A549 (cell line): ENCODE data around the gene NEGR1.

Source experiments
- HOXA7 ChIP-seq: fragments of 250-450 bp; sonication (Bioruptor Pico); IDR thresholded peaks from 2 replicates; pipeline ENCODE4 v1.5.0; 2020; ENCODE audit warnings: mild to moderate bottlenecking, moderate library complexity
- KDM1A ChIP-seq: fragments of 200-600 bp; sonication (generic); IDR thresholded peaks from 2 replicates; pipeline ENCODE4 v1.6.1; 2016; ENCODE audit warnings: low read depth, mild to moderate bottlenecking
- MYC ChIP-seq: IDR thresholded peaks from 2 replicates; pipeline ENCODE4 v1.6.1; 2012; ENCODE audit warnings: mild to moderate bottlenecking, inconsistent platforms, low read length, improper control_type of control experiment, borderline replicate concordance
- PHF8 ChIP-seq: fragments of 200-600 bp; sonication (generic); IDR thresholded peaks from 2 replicates; pipeline ENCODE4 v1.6.1; 2016; ENCODE audit warnings: low read depth, mild to moderate bottlenecking, antibody characterized with exemption, moderate library complexity, borderline replicate concordance
- POLR2A ChIP-seq: IDR thresholded peaks from 2 replicates; pipeline ENCODE4 v1.6.1; 2012; ENCODE audit warnings: mild to moderate bottlenecking, low read length
- RAD21 ChIP-seq, 2 experiments: fragments of >200 bp in 1 of 2; sonication (Bioruptor Twin) in 1 of 2; formaldehyde crosslinking in 1 of 2; IDR thresholded peaks in 1 of 2; conservative IDR thresholded peaks in 1 of 2; 2 replicates in 1 of 2; 3 replicates in 1 of 2; pipeline ENCODE4 v1.6.1; 2012 to 2018; ENCODE audit warnings: inconsistent platforms in 1 of 2
- RNF2 ChIP-seq: fragments of 200-600 bp; sonication (generic); IDR thresholded peaks from 2 replicates; pipeline ENCODE4 v1.6.1; 2016; ENCODE audit warnings: low read depth, mild to moderate bottlenecking, antibody characterized with exemption, moderate library complexity, borderline replicate concordance
- TF ChIP-seq, protein P1 (sequence below): fragments of >200 bp; sonication (Bioruptor Twin); formaldehyde crosslinking; IDR thresholded peaks from 3 replicates; pipeline ENCODE4 v1.5.1; 2016
- TF ChIP-seq, protein P2 (sequence below): fragments of 200-600 bp; sonication (generic); IDR thresholded peaks from 2 replicates; pipeline ENCODE4 v1.6.1; 2016; ENCODE audit warnings: antibody characterized with exemption, mild to moderate bottlenecking, moderate library complexity

DNA sequence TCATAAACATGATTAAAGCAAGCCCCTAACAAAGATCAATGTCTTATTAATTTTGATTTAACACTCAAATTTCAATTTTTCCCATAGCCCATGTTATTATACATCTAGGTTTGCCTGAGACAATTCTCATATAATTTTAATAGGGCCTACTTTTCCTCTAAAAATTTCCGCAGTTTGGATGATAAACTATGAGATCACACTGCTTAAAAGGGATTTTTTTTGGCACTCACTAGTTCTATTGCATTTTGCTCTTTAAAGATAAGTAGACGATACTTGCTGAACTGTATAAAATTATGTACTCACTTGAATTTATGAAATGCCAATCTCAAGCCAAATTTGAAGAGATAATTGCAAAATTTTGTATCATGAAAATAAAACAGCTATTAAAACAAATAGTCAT, 721.1 kb downstream of the NEGR1 start:
- TF ChIP-seq KDM1A: no peak
- TF ChIP-seq PHF8: no peak
- TF ChIP-seq RAD21 (conservative IDR thresholded peaks at IDR 0.05 in 1 of 2, IDR thresholded peaks at IDR 0.05 in 1 of 2): no peak
- TF ChIP-seq, protein P1, sequence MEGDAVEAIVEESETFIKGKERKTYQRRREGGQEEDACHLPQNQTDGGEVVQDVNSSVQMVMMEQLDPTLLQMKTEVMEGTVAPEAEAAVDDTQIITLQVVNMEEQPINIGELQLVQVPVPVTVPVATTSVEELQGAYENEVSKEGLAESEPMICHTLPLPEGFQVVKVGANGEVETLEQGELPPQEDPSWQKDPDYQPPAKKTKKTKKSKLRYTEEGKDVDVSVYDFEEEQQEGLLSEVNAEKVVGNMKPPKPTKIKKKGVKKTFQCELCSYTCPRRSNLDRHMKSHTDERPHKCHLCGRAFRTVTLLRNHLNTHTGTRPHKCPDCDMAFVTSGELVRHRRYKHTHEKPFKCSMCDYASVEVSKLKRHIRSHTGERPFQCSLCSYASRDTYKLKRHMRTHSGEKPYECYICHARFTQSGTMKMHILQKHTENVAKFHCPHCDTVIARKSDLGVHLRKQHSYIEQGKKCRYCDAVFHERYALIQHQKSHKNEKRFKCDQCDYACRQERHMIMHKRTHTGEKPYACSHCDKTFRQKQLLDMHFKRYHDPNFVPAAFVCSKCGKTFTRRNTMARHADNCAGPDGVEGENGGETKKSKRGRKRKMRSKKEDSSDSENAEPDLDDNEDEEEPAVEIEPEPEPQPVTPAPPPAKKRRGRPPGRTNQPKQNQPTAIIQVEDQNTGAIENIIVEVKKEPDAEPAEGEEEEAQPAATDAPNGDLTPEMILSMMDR: no peak
- TF ChIP-seq, protein P2, sequence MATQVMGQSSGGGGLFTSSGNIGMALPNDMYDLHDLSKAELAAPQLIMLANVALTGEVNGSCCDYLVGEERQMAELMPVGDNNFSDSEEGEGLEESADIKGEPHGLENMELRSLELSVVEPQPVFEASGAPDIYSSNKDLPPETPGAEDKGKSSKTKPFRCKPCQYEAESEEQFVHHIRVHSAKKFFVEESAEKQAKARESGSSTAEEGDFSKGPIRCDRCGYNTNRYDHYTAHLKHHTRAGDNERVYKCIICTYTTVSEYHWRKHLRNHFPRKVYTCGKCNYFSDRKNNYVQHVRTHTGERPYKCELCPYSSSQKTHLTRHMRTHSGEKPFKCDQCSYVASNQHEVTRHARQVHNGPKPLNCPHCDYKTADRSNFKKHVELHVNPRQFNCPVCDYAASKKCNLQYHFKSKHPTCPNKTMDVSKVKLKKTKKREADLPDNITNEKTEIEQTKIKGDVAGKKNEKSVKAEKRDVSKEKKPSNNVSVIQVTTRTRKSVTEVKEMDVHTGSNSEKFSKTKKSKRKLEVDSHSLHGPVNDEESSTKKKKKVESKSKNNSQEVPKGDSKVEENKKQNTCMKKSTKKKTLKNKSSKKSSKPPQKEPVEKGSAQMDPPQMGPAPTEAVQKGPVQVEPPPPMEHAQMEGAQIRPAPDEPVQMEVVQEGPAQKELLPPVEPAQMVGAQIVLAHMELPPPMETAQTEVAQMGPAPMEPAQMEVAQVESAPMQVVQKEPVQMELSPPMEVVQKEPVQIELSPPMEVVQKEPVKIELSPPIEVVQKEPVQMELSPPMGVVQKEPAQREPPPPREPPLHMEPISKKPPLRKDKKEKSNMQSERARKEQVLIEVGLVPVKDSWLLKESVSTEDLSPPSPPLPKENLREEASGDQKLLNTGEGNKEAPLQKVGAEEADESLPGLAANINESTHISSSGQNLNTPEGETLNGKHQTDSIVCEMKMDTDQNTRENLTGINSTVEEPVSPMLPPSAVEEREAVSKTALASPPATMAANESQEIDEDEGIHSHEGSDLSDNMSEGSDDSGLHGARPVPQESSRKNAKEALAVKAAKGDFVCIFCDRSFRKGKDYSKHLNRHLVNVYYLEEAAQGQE: no peak
- TF ChIP-seq POLR2A: no peak
- no peak for TF ChIP-seq MYC
- no peak for TF ChIP-seq RNF2
- no peak for TF ChIP-seq HOXA7
